Breast epithelium (tissue), 3 donors: Measurements from ENCODE around the gene LRP2.

Experiments used
- CTCF ChIP-seq, 3 donors: fragments of 450-650 bp; IDR thresholded peaks; one replicate each; pipeline ENCODE4 v1.5.1; 2016 to 2017; ENCODE audit warnings: antibody characterized with exemption in 3 of 3, mild to moderate bottlenecking in 3 of 3, moderate library complexity in 3 of 3
- POLR2AphosphoS5 ChIP-seq, 3 donors: sonication (generic); formaldehyde crosslinking; IDR thresholded peaks; one replicate each; pipeline ENCODE4 v1.6.1; 2017; ENCODE audit warnings: antibody characterized with exemption in 3 of 3

- TF ChIP-seq CTCF (IDR thresholded peaks at IDR 0.05) (no peak), POLR2AphosphoS5 (IDR thresholded peaks at IDR 0.05) (no peak)
Measured at GRCh38 chr2:169229590-169229989, 132.7 kb downstream of the LRP2 start.
